ENCODE measurements around the gene TCOF1. TPM values are rescaled to one million over a fixed set of nuclear protein-coding genes. Genes with fewer than 3 reads are reported as not detected.

TCOF1 gene
- total and polyA plus RNA-seq, 2 donors (not counting 1 experiment from before 2014, with no cell fraction given), result 30.9 to 62.4 TPM

- ChIA-PET POLR2A (interaction anchor here (0.7 to 21.5 kb wide), 3 partner anchors 13 to 34 kb away, joined by 5 to 387 read pairs (median 286); partner anchors contain the start of gene CD74), CTCF (interaction anchor here (0.6 to 14.4 kb wide), 8 partner anchors 9 to 216 kb away, joined by 3 to 396 read pairs (median 6); partner anchors contain the start of genes CD74 and RPS14)
- Mint-ChIP-seq H3K27me3 (no peaks in the 10 kb centered on the region), H3K4me3 (no peak overlapping the region), H3K27ac (peak overlapping the region; percentile 53), H3K9me3 (ENCODE audit: insufficient read depth) (no peaks in the 10 kb centered on the region), H3K4me1 (peaks cover 56% of the 10 kb centered on the region)
- intact Hi-C loops (cut with micrococcal nuclease), result no loop called here
- Histone ChIP-seq H3K4me3 (ENCODE audit: control extremely low read depth in 1 of 5, extremely low read depth in 1 of 5, insufficient read depth in 1 of 5, low read depth in 2 of 5, low read length in 4 of 5) (no peak overlapping the region), H2AFZ (ENCODE audit: insufficient read depth, low read depth, low read length, poor library complexity, severe bottlenecking) (no peak overlapping the region), H3K79me2 (ENCODE audit: control insufficient read depth, insufficient read depth, low read length) (peaks cover 73% of the 10 kb centered on the region), H3K27ac (ENCODE audit: low read length in 2 of 2) (no peak overlapping the region), H3K9ac (ENCODE audit: low read length) (no peak overlapping the region), H4K20me1 (ENCODE audit: control insufficient read depth, insufficient read depth, low read length, poor library complexity, severe bottlenecking) (no peaks in the 10 kb centered on the region), H3K27me3 (replicated peaks in 1 of 4; ENCODE audit: control extremely low read depth in 1 of 4, control insufficient read depth in 3 of 4, insufficient read depth in 4 of 4, low read length in 3 of 4) (no peaks in the 10 kb centered on the region), H3K4me1 (ENCODE audit: control insufficient read depth in 2 of 2, insufficient read depth in 2 of 2, low read length in 2 of 2) (peaks cover 61 to 69% of the 10 kb centered on the region in 2 donors), H3K9me3 (ENCODE audit: control extremely low read depth in 1 of 3, control insufficient read depth in 2 of 3, insufficient read depth in 1 of 3, low read length in 2 of 3) (no peaks in the 10 kb centered on the region), H3K36me3 (replicated peaks in 1 of 2; ENCODE audit: control extremely low read depth in 1 of 2, control insufficient read depth in 1 of 2, extremely low read depth in 1 of 2, insufficient read depth in 2 of 2, low read length in 1 of 2) (no peaks in the 10 kb centered on the region), H3K4me2 (replicated peaks; ENCODE audit: low read depth, low read length, poor library complexity, severe bottlenecking) (peak overlapping the region; percentile 32)
- ATAC-seq (ENCODE audit: low read depth) (no peak), DNase-seq (no peak)
- TF ChIP-seq, protein P1, sequence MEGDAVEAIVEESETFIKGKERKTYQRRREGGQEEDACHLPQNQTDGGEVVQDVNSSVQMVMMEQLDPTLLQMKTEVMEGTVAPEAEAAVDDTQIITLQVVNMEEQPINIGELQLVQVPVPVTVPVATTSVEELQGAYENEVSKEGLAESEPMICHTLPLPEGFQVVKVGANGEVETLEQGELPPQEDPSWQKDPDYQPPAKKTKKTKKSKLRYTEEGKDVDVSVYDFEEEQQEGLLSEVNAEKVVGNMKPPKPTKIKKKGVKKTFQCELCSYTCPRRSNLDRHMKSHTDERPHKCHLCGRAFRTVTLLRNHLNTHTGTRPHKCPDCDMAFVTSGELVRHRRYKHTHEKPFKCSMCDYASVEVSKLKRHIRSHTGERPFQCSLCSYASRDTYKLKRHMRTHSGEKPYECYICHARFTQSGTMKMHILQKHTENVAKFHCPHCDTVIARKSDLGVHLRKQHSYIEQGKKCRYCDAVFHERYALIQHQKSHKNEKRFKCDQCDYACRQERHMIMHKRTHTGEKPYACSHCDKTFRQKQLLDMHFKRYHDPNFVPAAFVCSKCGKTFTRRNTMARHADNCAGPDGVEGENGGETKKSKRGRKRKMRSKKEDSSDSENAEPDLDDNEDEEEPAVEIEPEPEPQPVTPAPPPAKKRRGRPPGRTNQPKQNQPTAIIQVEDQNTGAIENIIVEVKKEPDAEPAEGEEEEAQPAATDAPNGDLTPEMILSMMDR (IDR thresholded peaks at IDR 0.05), result no peak
- no peak for TF ChIP-seq EZH2 (IDR thresholded peaks at IDR 0.05; ENCODE audit: borderline replicate concordance, insufficient read depth, low read depth, low read length, poor library complexity, severe bottlenecking)
- 100% methylated on average over 6 of the region's 6 CpGs for WGBS (ENCODE audit: insufficient coverage)
Observed at GRCh38 chr5:150434464-150434863, 77.0 kb downstream of the TCOF1 start.

DNA sequence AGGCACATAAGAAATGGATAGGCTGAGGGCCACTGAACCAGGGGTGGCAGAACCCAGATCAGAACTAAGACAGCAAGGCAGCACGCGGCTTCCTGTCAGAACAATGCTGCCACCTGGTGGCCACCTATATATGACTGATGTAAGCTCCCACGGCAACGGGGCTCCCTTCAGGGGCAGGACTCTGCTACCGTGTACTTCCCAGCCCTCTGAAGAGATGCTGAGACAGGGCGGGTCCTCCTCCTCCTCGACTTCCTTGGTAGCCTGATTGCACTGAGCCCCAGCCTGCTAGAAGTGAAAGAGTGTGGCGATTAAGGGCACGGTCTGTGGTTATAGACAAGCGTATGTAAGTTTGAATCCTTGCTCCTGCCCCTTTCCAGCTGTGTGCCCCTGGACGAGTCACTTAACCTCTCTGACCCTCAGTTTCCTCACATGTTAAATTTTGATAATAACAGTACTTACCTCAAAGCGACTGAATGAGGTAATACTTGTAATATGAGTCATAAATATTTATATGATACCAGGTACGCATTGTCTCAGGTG is 78.7 kb downstream of the TCOF1 start:
- ATAC-seq (ENCODE audit: low read depth) (peak; percentile 93), DNase-seq (peak; percentile 94)
- peaks cover 46 to 52% of the 10 kb centered on the region in 2 donors for H3K4me1 ChIP-seq (ENCODE audit: control insufficient read depth in 2 of 2, insufficient read depth in 2 of 2, low read length in 2 of 2)
- peaks cover 56% of the 10 kb centered on the region for H3K79me2 ChIP-seq (ENCODE audit: control insufficient read depth, insufficient read depth, low read length)
- H4K20me1 ChIP-seq (ENCODE audit: control insufficient read depth, insufficient read depth, low read length, poor library complexity, severe bottlenecking), result no peaks in the 10 kb centered on the region
- TF ChIP-seq, protein P1 (IDR thresholded peaks at IDR 0.05), result peak; percentile 84
- no peak for TF ChIP-seq EZH2 (IDR thresholded peaks at IDR 0.05; ENCODE audit: borderline replicate concordance, insufficient read depth, low read depth, low read length, poor library complexity, severe bottlenecking)
- H3K9me3 Mint-ChIP-seq (ENCODE audit: insufficient read depth), result no peaks in the 10 kb centered on the region
- H3K4me1 Mint-ChIP-seq, result peaks cover 42% of the 10 kb centered on the region
- CTCF ChIA-PET, result interaction anchor here (0.6 to 14.4 kb wide), 16 partner anchors 9 to 91 kb away, joined by 3 to 396 read pairs (median 4); partner anchors contain the start of genes CD74 and RPS14
- no peak overlapping the region for H3K9ac ChIP-seq (ENCODE audit: low read length)
- POLR2A ChIA-PET, result interaction anchor here (0.6 to 21.5 kb wide), 4 partner anchors 13 to 81 kb away, joined by 3 to 387 read pairs (median 146); partner anchors contain the start of genes CD74 and RPS14
- peak overlapping the region; percentile 53 for H3K4me2 ChIP-seq (replicated peaks; ENCODE audit: low read depth, low read length, poor library complexity, severe bottlenecking)
- H3K27me3 ChIP-seq (replicated peaks in 1 of 4; ENCODE audit: control extremely low read depth in 1 of 4, control insufficient read depth in 3 of 4, insufficient read depth in 4 of 4, low read length in 3 of 4), result no peaks in the 10 kb centered on the region
- intact Hi-C loops (cut with micrococcal nuclease), result loop anchor here (1.0 to 2.0 kb wide), 6 partner anchors 13 to 218 kb away; partner anchors contain the start of genes CD74, RPS14 and TCOF1
- peak overlapping the region in 1 of 5 experiments; percentile 1 for H3K4me3 ChIP-seq (ENCODE audit: control extremely low read depth in 1 of 5, extremely low read depth in 1 of 5, insufficient read depth in 1 of 5, low read depth in 2 of 5, low read length in 4 of 5)
- H3K27ac ChIP-seq (ENCODE audit: low read length in 2 of 2), result peak overlapping the region; percentile 56 to 68
- no peaks in the 10 kb centered on the region for H3K9me3 ChIP-seq (ENCODE audit: control extremely low read depth in 1 of 3, control insufficient read depth in 2 of 3, insufficient read depth in 1 of 3, low read length in 2 of 3)
- H3K27me3 Mint-ChIP-seq, result no peaks in the 10 kb centered on the region
- peak overlapping the region; percentile 55 for H2AFZ ChIP-seq (ENCODE audit: insufficient read depth, low read depth, low read length, poor library complexity, severe bottlenecking)
- WGBS (ENCODE audit: insufficient coverage), result 17% methylated on average over 6 of the region's 13 CpGs
- peak overlapping the region; percentile 74 for H3K4me3 Mint-ChIP-seq
- peaks cover 0 to 1% of the 10 kb centered on the region in 2 experiments for H3K36me3 ChIP-seq (replicated peaks in 1 of 2; ENCODE audit: control extremely low read depth in 1 of 2, control insufficient read depth in 1 of 2, extremely low read depth in 1 of 2, insufficient read depth in 2 of 2, low read length in 1 of 2)
- peak overlapping the region; percentile 95 for H3K27ac Mint-ChIP-seq
